Keratinocyte (primary cell): ENCODE results near the gene IRX4. TPM values are rescaled to one million over a fixed set of nuclear protein-coding genes. Genes with fewer than 3 reads are reported as not detected.

Experiments
- DNase-seq: peaks from one replicate; pipeline ENCODE4 v3.0.0-alpha.2; 2011; ENCODE audit warnings: low read depth, missing footprints, low spot score
- FAIRE-seq: peaks from 2 replicates; lab custom pipeline; 2011; peaks lifted over from hg19 to GRCh38; lab: Jason Lieb, UNC
- H2AFZ ChIP-seq: 2 replicates; pipeline ENCODE4 v1.6.0; 2012; ENCODE audit warnings: low read length, control low read depth, inconsistent platforms; ENCODE audit not compliant: control insufficient read depth
- H3K27ac ChIP-seq: 2 replicates; pipeline ENCODE4 v1.5.1; 2011; ENCODE audit warnings: low read length; ENCODE audit not compliant: control insufficient read depth, insufficient read depth
- H3K27me3 ChIP-seq: 3 replicates; pipeline ENCODE4 v1.6.0; 2011; ENCODE audit warnings: low read length; ENCODE audit not compliant: control insufficient read depth, insufficient read depth; ENCODE audit errors: extremely low read depth
- H3K36me3 ChIP-seq, 2 experiments: 2 replicates in 1 of 2; 3 replicates in 1 of 2; pipeline ENCODE4 v1.5.1; 2011; ENCODE audit warnings: low read length in 2 of 2, mild to moderate bottlenecking in 1 of 2; ENCODE audit not compliant: control insufficient read depth in 2 of 2, insufficient read depth in 2 of 2; ENCODE audit errors: extremely low read depth in 1 of 2
- H3K4me1 ChIP-seq: 3 replicates; pipeline ENCODE4 v1.5.1; 2011; ENCODE audit warnings: low read length; ENCODE audit not compliant: control insufficient read depth, insufficient read depth; ENCODE audit errors: extremely low read depth
- H3K4me2 ChIP-seq: 3 replicates; pipeline ENCODE4 v1.6.0; 2011; ENCODE audit warnings: low read depth, low read length; ENCODE audit not compliant: control insufficient read depth, insufficient read depth; ENCODE audit errors: extremely low read depth
- H3K4me3 ChIP-seq, 3 experiments: fragments of 200-600 bp in 1 of 3; sonication (generic) in 1 of 3; 2 replicates in 2 of 3; 3 replicates in 1 of 3; pipeline ENCODE4 v1.5.1; 2011 to 2016; ENCODE audit warnings: low read length in 3 of 3, mild to moderate bottlenecking in 3 of 3, control low read depth in 2 of 3, inconsistent platforms in 1 of 3, low read depth in 1 of 3, mixed read lengths in 1 of 3, mixed run types in 1 of 3, moderate library complexity in 1 of 3; ENCODE audit not compliant: control insufficient read depth in 2 of 3, insufficient read depth in 2 of 3; ENCODE audit errors: extremely low read depth in 1 of 3
- H3K79me2 ChIP-seq: 2 replicates; pipeline ENCODE4 v1.6.0; 2012; ENCODE audit warnings: low read length; ENCODE audit not compliant: control insufficient read depth, insufficient read depth
- H3K9ac ChIP-seq: 3 replicates; pipeline ENCODE4 v1.6.0; 2011; ENCODE audit warnings: low read length; ENCODE audit not compliant: control insufficient read depth, insufficient read depth; ENCODE audit errors: extremely low read depth
- H3K9me1 ChIP-seq: 3 replicates; pipeline ENCODE4 v1.6.0; 2011; ENCODE audit warnings: low read length; ENCODE audit not compliant: control insufficient read depth, insufficient read depth; ENCODE audit errors: extremely low read depth
- H3K9me3 ChIP-seq: 2 replicates; pipeline ENCODE4 v1.5.1; 2012; ENCODE audit warnings: low read depth, low read length; ENCODE audit not compliant: control insufficient read depth
- H4K20me1 ChIP-seq: 3 replicates; pipeline ENCODE4 v1.6.0; 2011; ENCODE audit warnings: low read length; ENCODE audit not compliant: control insufficient read depth, insufficient read depth; ENCODE audit errors: extremely low read depth
- CTCF ChIP-seq, 3 experiments: IDR thresholded peaks in 1 of 3; conservative IDR thresholded peaks in 1 of 3; optimal IDR thresholded peaks in 1 of 3; 2 replicates in 2 of 3; 3 replicates in 1 of 3; pipeline versions ENCODE3 to v1.5.1; 2011; ENCODE audit warnings: low read length in 3 of 3, mild to moderate bottlenecking in 3 of 3, moderate library complexity in 2 of 3, control low read depth in 1 of 3, inconsistent platforms in 1 of 3; ENCODE audit not compliant: insufficient read depth in 2 of 3; ENCODE audit errors: extremely low read depth in 1 of 3
- EZH2 ChIP-seq: IDR thresholded peaks from one replicate; pipeline ENCODE4 v1.6.1; 2012; ENCODE audit warnings: inconsistent platforms, mild to moderate bottlenecking, low read length, moderate library complexity
- dilution Hi-C: fragments of 300-500 bp; cut with MboI; formaldehyde crosslinking; loops from one replicate; pipeline ENCODE4 v1.7.0; 2020; ENCODE audit warnings: low sequenced_read_pairs; ENCODE audit not compliant: extremely low pct_ligation_motif_present
- polyA plus RNA-seq, 5 experiments: library from polyadenylated mRNA; depleted of rRNA in 3 of 5; stranded (reverse) in 3 of 5; stranded (forward) in 1 of 5; unstranded in 1 of 5; fragments of >200 nt; gene quantifications; 1 replicate in 1 of 5; 2 replicates in 3 of 5; 3 replicates in 1 of 5; pipeline versions ENCODE4 v1.2.1 to v1.2.3, GENCODE V29; 2011 to 2012; ENCODE audit warnings: missing spikeins in 2 of 5, low read depth in 1 of 5, low replicate concordance in 1 of 5

Gene IRX4
- polyA plus RNA-seq, 1 donor (not counting 4 experiments of a cell fraction or from before 2014, with no cell fraction given): 18.2 TPM

- dilution Hi-C loops: no loop called here
- FAIRE-seq: no peak
- no peak for TF ChIP-seq EZH2
- TF ChIP-seq CTCF (optimal IDR thresholded peaks at IDR 0.05 in 1 of 3, IDR thresholded peaks at IDR 0.05 in 1 of 3, conservative IDR thresholded peaks at IDR 0.05 in 1 of 3; ENCODE audit: extremely low read depth in 1 of 3, insufficient read depth in 2 of 3, low read length in 3 of 3): no peak
These were observed 48.6 kb downstream of the IRX4 start for GRCh38 chr5:1834022-1834551.

GRCh38 chr5:1833264-1834021 lies 49.3 kb downstream of the IRX4 start:
- TF ChIP-seq EZH2 (no peak), CTCF (optimal IDR thresholded peaks at IDR 0.05 in 1 of 3, IDR thresholded peaks at IDR 0.05 in 1 of 3, conservative IDR thresholded peaks at IDR 0.05 in 1 of 3; ENCODE audit: extremely low read depth in 1 of 3, insufficient read depth in 2 of 3, low read length in 3 of 3) (no peak)
- Histone ChIP-seq H3K9me3 (no peaks in the 10 kb centered on the region), H3K79me2 (no peaks in the 10 kb centered on the region), H3K9me1 (no peaks in the 10 kb centered on the region), H2AFZ (no peak overlapping the region), H3K36me3 (no peaks in the 10 kb centered on the region), H3K4me2 (no peak overlapping the region), H4K20me1 (no peaks in the 10 kb centered on the region), H3K27ac (no peak overlapping the region), H3K27me3 (peaks cover 5% of the 10 kb centered on the region), H3K4me3 (no peak overlapping the region), H3K9ac (no peak overlapping the region), H3K4me1 (no peaks in the 10 kb centered on the region)
- FAIRE-seq (no peak), DNase-seq (no peak)
- dilution Hi-C loops: no loop called here

More at GRCh38 chr5:1834022-1834551, 48.6 kb downstream of the IRX4 start:
- Histone ChIP-seq H3K4me1 (no peaks in the 10 kb centered on the region), H3K4me3 (no peak overlapping the region), H3K9ac (no peak overlapping the region), H3K79me2 (no peaks in the 10 kb centered on the region), H3K9me1 (no peaks in the 10 kb centered on the region), H3K27ac (no peak overlapping the region), H3K9me3 (no peaks in the 10 kb centered on the region), H4K20me1 (no peaks in the 10 kb centered on the region), H3K36me3 (no peaks in the 10 kb centered on the region), H3K4me2 (no peak overlapping the region), H2AFZ (no peak overlapping the region), H3K27me3 (peaks cover 5% of the 10 kb centered on the region)
- no peak for DNase-seq
